ENCODE results near the gene PRR33. TPM values are rescaled to one million over a fixed set of nuclear protein-coding genes. Genes with fewer than 3 reads are reported as not detected.

Gene PRR33
- total and polyA plus RNA-seq, 10 of the 15 experiments (the other 5 are each of a cell fraction or from before 2014, with no cell fraction given), result 0.02 to 1.0 (median 0.38) TPM; not detected in 6

DNA sequence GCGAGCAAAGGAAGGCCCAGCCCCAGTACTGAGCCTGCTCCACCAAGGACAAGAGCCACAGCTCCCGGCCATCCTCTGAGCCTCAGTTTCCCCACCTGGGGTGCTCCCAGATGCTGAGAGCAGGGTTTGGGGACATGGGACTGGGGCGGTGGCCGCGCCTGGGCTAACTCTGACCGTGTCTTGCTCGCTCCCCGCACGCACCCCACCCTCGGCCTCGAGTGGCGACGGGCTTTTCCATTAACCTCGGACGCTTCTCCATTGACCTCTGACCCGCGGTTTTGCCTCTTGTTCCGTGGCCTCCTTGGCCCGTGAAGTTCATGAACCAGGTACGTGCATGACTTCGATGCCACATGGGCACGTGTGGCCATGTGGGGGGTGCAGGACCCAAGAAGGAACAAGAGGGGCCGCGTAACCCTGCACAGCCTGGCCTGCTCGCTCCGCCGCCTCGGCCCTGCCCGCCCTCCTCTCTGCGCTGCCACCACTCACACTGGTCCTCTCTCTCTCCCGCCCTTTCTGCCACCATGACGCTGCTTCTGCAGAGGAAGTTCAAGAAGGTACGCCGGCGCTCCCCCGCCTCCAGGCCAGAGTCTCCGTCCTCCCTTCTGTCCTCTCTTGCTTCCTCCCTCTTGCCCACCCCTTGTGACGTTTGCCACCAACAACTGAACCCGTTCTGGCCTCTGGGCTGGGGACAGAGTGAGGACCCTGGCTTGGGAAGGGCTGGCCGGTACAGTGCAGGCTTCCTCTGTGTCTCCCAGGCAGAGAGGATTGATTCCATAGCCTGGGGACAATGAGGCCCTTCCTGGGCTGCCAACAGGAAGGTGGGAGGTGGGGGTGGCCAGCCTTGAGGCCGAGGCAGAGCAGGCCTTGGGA is 34.7 kb upstream of the PRR33 start:
- no TSS peak for BruUV-seq (replicated peaks)
- 30% methylated on average over 39 of the region's 41 CpGs for WGBS (ENCODE audit: insufficient coverage, insufficient replicate concordance, low lambda C conversion rate, missing lambda C conversion rate)
- no peak for ATAC-seq
- no peaks in the 10 kb centered on the region for H3K36me3 ChIP-seq (ENCODE audit: control insufficient read depth in 2 of 2, insufficient read depth in 2 of 2, low read length in 1 of 2)
- no peaks in the 10 kb centered on the region for H4K20me1 ChIP-seq (ENCODE audit: control insufficient read depth, insufficient read depth)
- DNase-seq (ENCODE audit: low read depth, low spot score), result no peak
- SMC1A ChIA-PET (ENCODE audit: uncharacterized antibody, unreplicated experiment), result no interaction called here
- FAIRE-seq, result no peak
- in situ Hi-C loops (cut with MboI), result no loop called here
- H3K4me2 ChIP-seq (ENCODE audit: control insufficient read depth, insufficient read depth), result no peak overlapping the region
- no peak overlapping the region for H3K27ac ChIP-seq (ENCODE audit: control insufficient read depth, insufficient read depth)
- POLR2A ChIA-PET, result no interaction called here
- H3K9me3 ChIP-seq (replicated peaks; ENCODE audit: control insufficient read depth, insufficient read depth, low read length), result no peaks in the 10 kb centered on the region
- no peak overlapping the region for H2AFZ ChIP-seq (ENCODE audit: control insufficient read depth, low read depth, low read length)
- RAD21 ChIA-PET (ENCODE audit: unreplicated experiment), result no interaction called here
- no peak overlapping the region for H3K9ac ChIP-seq (ENCODE audit: control insufficient read depth, insufficient read depth, low read length)
- H3K4me3 ChIP-seq, result no peak overlapping the region
- no peaks in the 10 kb centered on the region for H3K4me1 ChIP-seq (ENCODE audit: control insufficient read depth, insufficient read depth, low read length)
- no peaks in the 10 kb centered on the region for H3K79me2 ChIP-seq (ENCODE audit: control insufficient read depth, insufficient read depth, low read length)
- intact Hi-C loops (cut with micrococcal nuclease; ENCODE audit: unreplicated experiment), result no loop called here
- CTCF ChIA-PET, result no interaction called here
- no peaks in the 10 kb centered on the region; a peak in 2 of 4 replicates for H3K27me3 ChIP-seq (replicated peaks in 1 of 2; ENCODE audit: control insufficient read depth in 2 of 2, insufficient read depth in 2 of 2, low read length in 1 of 2)
- TF ChIP-seq TARDBP (IDR thresholded peaks at IDR 0.05; ENCODE audit: borderline replicate concordance) (no peak), RUNX3 (IDR thresholded peaks at IDR 0.05; ENCODE audit: low read length) (no peak), FOXM1 (IDR thresholded peaks at IDR 0.05; ENCODE audit: low read depth, low read length) (no peak), MTA3 (IDR thresholded peaks at IDR 0.05; ENCODE audit: borderline replicate concordance, low read length) (no peak), IKZF1 (conservative IDR thresholded peaks at IDR 0.05) (no peak), CHD1 (IDR thresholded peaks at IDR 0.05; ENCODE audit: low read depth, low read length) (no peak), JUND (IDR thresholded peaks at IDR 0.05; ENCODE audit: low read depth, low read length) (no peak), YY1 (IDR thresholded peaks at IDR 0.05; ENCODE audit: low read depth, low read length) (no peak), ESRRA (IDR thresholded peaks at IDR 0.05; ENCODE audit: low read length) (no peak), ZNF207 (IDR thresholded peaks at IDR 0.05; ENCODE audit: borderline replicate concordance) (no peak), TCF3 (IDR thresholded peaks at IDR 0.05; ENCODE audit: borderline replicate concordance, insufficient read depth, low read depth, low read length) (no peak), TBL1XR1 (IDR thresholded peaks at IDR 0.05; ENCODE audit: low read depth, low read length) (no peak), TCF7 (IDR thresholded peaks at IDR 0.05; ENCODE audit: borderline replicate concordance) (no peak), SMAD5 (IDR thresholded peaks at IDR 0.05; ENCODE audit: low read depth) (no peak)
- TF ChIP-seq, protein P1, sequence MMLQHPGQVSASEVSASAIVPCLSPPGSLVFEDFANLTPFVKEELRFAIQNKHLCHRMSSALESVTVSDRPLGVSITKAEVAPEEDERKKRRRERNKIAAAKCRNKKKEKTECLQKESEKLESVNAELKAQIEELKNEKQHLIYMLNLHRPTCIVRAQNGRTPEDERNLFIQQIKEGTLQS (IDR thresholded peaks at IDR 0.05; ENCODE audit: borderline replicate concordance, extremely low read depth, low read depth, low read length), result no peak
- TF ChIP-seq, protein P2, sequence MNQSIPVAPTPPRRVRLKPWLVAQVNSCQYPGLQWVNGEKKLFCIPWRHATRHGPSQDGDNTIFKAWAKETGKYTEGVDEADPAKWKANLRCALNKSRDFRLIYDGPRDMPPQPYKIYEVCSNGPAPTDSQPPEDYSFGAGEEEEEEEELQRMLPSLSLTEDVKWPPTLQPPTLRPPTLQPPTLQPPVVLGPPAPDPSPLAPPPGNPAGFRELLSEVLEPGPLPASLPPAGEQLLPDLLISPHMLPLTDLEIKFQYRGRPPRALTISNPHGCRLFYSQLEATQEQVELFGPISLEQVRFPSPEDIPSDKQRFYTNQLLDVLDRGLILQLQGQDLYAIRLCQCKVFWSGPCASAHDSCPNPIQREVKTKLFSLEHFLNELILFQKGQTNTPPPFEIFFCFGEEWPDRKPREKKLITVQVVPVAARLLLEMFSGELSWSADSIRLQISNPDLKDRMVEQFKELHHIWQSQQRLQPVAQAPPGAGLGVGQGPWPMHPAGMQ (IDR thresholded peaks at IDR 0.05; ENCODE audit: borderline replicate concordance), result no peak
- TF ChIP-seq, protein P3, sequence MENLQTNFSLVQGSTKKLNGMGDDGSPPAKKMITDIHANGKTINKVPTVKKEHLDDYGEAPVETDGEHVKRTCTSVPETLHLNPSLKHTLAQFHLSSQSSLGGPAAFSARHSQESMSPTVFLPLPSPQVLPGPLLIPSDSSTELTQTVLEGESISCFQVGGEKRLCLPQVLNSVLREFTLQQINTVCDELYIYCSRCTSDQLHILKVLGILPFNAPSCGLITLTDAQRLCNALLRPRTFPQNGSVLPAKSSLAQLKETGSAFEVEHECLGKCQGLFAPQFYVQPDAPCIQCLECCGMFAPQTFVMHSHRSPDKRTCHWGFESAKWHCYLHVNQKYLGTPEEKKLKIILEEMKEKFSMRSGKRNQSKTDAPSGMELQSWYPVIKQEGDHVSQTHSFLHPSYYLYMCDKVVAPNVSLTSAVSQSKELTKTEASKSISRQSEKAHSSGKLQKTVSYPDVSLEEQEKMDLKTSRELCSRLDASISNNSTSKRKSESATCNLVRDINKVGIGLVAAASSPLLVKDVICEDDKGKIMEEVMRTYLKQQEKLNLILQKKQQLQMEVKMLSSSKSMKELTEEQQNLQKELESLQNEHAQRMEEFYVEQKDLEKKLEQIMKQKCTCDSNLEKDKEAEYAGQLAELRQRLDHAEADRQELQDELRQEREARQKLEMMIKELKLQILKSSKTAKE (IDR thresholded peaks at IDR 0.05; ENCODE audit: low read depth, poor library complexity, severe bottlenecking), result no peak
- TF ChIP-seq, protein P4, sequence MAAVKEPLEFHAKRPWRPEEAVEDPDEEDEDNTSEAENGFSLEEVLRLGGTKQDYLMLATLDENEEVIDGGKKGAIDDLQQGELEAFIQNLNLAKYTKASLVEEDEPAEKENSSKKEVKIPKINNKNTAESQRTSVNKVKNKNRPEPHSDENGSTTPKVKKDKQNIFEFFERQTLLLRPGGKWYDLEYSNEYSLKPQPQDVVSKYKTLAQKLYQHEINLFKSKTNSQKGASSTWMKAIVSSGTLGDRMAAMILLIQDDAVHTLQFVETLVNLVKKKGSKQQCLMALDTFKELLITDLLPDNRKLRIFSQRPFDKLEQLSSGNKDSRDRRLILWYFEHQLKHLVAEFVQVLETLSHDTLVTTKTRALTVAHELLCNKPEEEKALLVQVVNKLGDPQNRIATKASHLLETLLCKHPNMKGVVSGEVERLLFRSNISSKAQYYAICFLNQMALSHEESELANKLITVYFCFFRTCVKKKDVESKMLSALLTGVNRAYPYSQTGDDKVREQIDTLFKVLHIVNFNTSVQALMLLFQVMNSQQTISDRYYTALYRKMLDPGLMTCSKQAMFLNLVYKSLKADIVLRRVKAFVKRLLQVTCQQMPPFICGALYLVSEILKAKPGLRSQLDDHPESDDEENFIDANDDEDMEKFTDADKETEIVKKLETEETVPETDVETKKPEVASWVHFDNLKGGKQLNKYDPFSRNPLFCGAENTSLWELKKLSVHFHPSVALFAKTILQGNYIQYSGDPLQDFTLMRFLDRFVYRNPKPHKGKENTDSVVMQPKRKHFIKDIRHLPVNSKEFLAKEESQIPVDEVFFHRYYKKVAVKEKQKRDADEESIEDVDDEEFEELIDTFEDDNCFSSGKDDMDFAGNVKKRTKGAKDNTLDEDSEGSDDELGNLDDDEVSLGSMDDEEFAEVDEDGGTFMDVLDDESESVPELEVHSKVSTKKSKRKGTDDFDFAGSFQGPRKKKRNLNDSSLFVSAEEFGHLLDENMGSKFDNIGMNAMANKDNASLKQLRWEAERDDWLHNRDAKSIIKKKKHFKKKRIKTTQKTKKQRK (IDR thresholded peaks at IDR 0.05; ENCODE audit: low read depth, low read length), result no peak
